Left colon (tissue), 2 donors: ENCODE data around the gene CNST. TPM values are rescaled to one million over a fixed set of nuclear protein-coding genes. Genes with fewer than 3 reads are reported as not detected.
"Not testable (repeated sequence)": the region's sequence is repeated elsewhere in the genome, so short reads cannot be mapped to it uniquely, and the experiment has no call there.

Experiments
- ATAC-seq: fragments of 200-7000 bp; cut with Tn5 transposase; one replicate; pipeline ENCODE4 v1.9.1; 2020; ENCODE audit warnings: mild to moderate bottlenecking, moderate library complexity
- DNase-seq, 2 donors: peaks; one replicate each; pipeline ENCODE4 v3.0.0-alpha.2; 2020
- intact Hi-C, 2 donors: fragments of 100-400 bp; cut with DNase I in 1 of 2; cut with micrococcal nuclease in 1 of 2; formaldehyde crosslinking; loops; one replicate each; pipeline versions ENCODE4 v1.11.2 to v1.14.0; 2022; cut with DNase I, micrococcal nuclease
- total RNA-seq, 2 donors: library from RNA; stranded (reverse); fragmentation: NEBNext Ultra II Directional; extraction: Animal tissue kit (Norgen Biotek cat#: 25700); gene quantifications; one replicate each; pipeline ENCODE4 v1.2.1, GENCODE V29; 2021
- donor health status: DM: no; HTN: no; CAD: no.
- donor health status: DM: yes; HTN: yes; CAD: no.

Gene CNST
- total RNA-seq, 2 donors from 2014 or later, result 40.2 to 45.0 TPM

GRCh38 chr1:246600579-246600978 lies 34.3 kb downstream of the CNST start:
- DNase-seq (no peak), ATAC-seq (no peak)
- intact Hi-C loops, result no loop called here

GRCh38 chr1:246602194-246602593 lies 35.9 kb downstream of the CNST start:
- ATAC-seq, result no peak
- intact Hi-C loops, result no loop called here
- DNase-seq, result no peak

GRCh38 chr1:246605231-246605630 lies 39.0 kb downstream of the CNST start:
- ATAC-seq, intact Hi-C loops: not testable (repeated sequence)

GRCh38 chr1:246607462-246607861 lies 41.2 kb downstream of the CNST start:
- ATAC-seq (no peak), DNase-seq (no peak)
- intact Hi-C loops, result no loop called here

More at GRCh38 chr1:246605231-246605630, 39.0 kb downstream of the CNST start:
- not testable (repeated sequence) for DNase-seq

- ATAC-seq (peak; percentile 98), DNase-seq (peak; percentile 71 to 91)
- intact Hi-C loops, result no loop called here
Measured at GRCh38 chr1:246608616-246609376, 42.5 kb downstream of the CNST start.

GRCh38 chr1:246609632-246610031 lies 43.4 kb downstream of the CNST start:
- DNase-seq (no peak), ATAC-seq (no peak)
- intact Hi-C loops, result no loop called here

GRCh38 chr1:246613096-246613758 lies 47.0 kb downstream of the CNST start:
- intact Hi-C loops, result no loop called here
- no peak for ATAC-seq

GRCh38 chr1:246617156-246617555 lies 50.9 kb downstream of the CNST start:
- peak; percentile 60 for ATAC-seq

More at GRCh38 chr1:246613096-246613758, 47.0 kb downstream of the CNST start:
- DNase-seq, result no peak

GRCh38 chr1:246617768-246618167 lies 51.5 kb downstream of the CNST start:
- no peak for DNase-seq

More at GRCh38 chr1:246617156-246617555, 50.9 kb downstream of the CNST start:
- intact Hi-C loops, result no loop called here
- DNase-seq, result no peak

GRCh38 chr1:246618240-246618808 lies 52.1 kb downstream of the CNST start:
- ATAC-seq (no peak), DNase-seq (no peak)
- intact Hi-C loops, result no loop called here

More at GRCh38 chr1:246617768-246618167, 51.5 kb downstream of the CNST start:
- intact Hi-C loops, result no loop called here
- ATAC-seq, result peak; percentile 44

- DNase-seq (no peak), ATAC-seq (no peak)
- intact Hi-C loops, result no loop called here
Measured at GRCh38 chr1:246622035-246622652, 55.9 kb downstream of the CNST start.

GRCh38 chr1:246624091-246624490 lies 57.8 kb downstream of the CNST start:
- intact Hi-C loops, result no loop called here
- DNase-seq (no peak), ATAC-seq (no peak)

- DNase-seq (no peak), ATAC-seq (no peak)
- intact Hi-C loops, result no loop called here
Measured at GRCh38 chr1:246629030-246629429, 62.8 kb downstream of the CNST start.

- DNase-seq, result no peak
- no peak for ATAC-seq
- intact Hi-C loops, result no loop called here
Measured at GRCh38 chr1:246629976-246630375, 63.7 kb downstream of the CNST start.

- DNase-seq (no peak), ATAC-seq (no peak)
- intact Hi-C loops, result no loop called here
Measured at GRCh38 chr1:246631426-246631825, 65.2 kb downstream of the CNST start.

GRCh38 chr1:246632281-246633168 lies 66.3 kb downstream of the CNST start:
- no peak for ATAC-seq
- intact Hi-C loops, result no loop called here
- no peak for DNase-seq

GRCh38 chr1:246634659-246635058 lies 68.4 kb downstream of the CNST start:
- intact Hi-C loops, ATAC-seq, DNase-seq: not testable (repeated sequence)

GRCh38 chr1:246638941-246639655 lies 72.8 kb downstream of the CNST start:
- ATAC-seq (no peak), DNase-seq (no peak)
- intact Hi-C loops, result no loop called here
